GM18498 (cell line): ENCODE data around the gene ZNF530.

Experiments
- ATAC-seq: cut with Tn5 transposase; IDR thresholded peaks from one replicate; pipeline ENCODE4 v1.9.1; 2021; ENCODE audit warnings: mild to moderate bottlenecking, moderate library complexity; ENCODE audit not compliant: unreplicated experiment

ZNF530 gene

GRCh38 chr19:57599761-57600383 is at the start of gene ZNF530:
TSS of gene ZNF530 (plus strand) at chr19:57599885. CDS start at chr19:57604346, 4,461 bp downstream.
- peak; percentile 94 for ATAC-seq

GRCh38 chr19:57552432-57552831 is 47.3 kb upstream of the ZNF530 start:
- no peak for ATAC-seq

DNA sequence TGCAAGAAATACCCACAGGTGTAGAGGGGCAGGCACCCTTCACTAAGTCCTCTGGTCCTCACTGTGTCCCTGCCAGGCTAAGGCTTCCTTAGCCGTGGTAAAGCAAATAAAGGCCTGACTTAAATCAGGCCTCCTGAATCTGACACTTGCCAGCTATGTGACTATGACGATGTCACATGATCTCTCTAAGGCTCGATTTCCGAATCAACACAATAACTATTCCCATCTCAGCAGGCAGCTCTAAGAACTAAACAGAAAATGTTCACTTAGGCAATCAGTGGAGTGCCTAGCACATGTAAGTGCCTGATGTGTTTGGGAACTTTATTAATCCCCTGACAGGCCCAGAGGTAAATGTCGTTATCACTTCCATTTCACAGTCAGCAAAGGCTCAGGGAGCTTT is 42.0 kb upstream of the ZNF530 start:
- ATAC-seq = no peak

DNA sequence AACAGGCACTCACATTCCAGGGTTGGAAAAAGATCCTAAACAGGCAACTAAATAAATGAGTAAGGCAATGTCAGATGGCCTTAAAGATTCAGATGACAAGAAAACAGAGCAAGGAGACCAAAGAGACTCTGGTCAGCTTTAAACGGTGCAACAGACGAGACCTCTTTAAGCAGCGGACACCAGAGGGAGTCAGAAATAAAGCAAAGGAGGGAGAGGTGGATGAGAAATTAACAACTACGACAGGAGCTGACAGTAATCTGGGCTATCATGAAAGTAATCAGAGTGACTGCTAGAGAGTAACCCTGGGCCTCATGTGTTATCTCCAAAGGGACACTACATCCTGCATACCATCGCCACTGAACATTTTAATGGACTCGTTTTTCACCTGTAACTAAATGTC is 41.2 kb upstream of the ZNF530 start:
- no peak for ATAC-seq

- peak; percentile 25 for ATAC-seq
Observed at GRCh38 chr19:57559008-57559403, 40.7 kb upstream of the ZNF530 start.

- ATAC-seq = peak; percentile 97
Observed at GRCh38 chr19:57559404-57560025, 40.2 kb upstream of the ZNF530 start, which contains the start of gene ZNF550. TSS of gene ZNF550 (minus strand) at chr19:57559863. CDS start at chr19:57559682, 181 bp downstream.

- ATAC-seq = peak; percentile 14
Observed at GRCh38 chr19:57560049-57560491, 39.6 kb upstream of the ZNF530 start.

DNA sequence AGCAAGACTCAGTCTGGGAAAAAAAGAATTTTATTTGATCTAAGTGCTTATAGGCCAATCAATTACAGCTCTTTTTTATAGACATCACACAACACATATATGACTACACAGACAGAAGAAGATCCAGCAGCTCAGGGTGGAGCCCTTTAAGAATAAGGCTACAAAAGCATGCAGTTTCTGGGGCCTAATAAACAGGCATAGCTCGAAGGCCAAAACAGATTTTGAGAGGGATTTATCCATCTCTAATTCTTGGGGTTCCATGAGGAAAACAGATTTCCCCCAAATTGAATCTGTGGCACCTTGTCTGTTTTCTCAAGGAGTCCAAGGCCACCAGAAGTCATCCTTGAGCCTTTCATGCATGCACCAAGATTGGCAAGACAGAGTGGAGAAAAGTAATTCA is 36.1 kb upstream of the ZNF530 start:
- no peak for ATAC-seq

GRCh38 chr19:57566396-57567265 is 33.1 kb upstream of the ZNF530 start:
- no peak for ATAC-seq

DNA sequence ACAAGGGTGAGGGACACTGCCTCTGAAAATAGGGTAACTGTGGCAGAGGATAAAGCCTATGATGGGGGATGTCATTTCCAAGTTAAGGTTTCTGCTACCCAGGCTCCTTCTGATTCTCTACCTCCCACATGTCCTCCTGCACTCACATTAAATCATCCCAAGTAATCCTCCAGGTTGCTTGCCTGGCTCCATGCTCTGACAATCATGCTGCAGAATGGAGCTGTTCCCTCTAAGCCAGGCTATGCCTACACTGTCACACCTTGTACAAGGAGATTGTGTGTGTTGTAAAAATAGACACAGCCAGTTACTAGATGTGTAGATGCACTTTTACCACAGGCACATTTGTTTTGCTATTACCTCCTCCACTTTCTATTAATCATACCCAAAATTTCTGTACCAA is 29.0 kb upstream of the ZNF530 start:
- no peak for ATAC-seq

DNA sequence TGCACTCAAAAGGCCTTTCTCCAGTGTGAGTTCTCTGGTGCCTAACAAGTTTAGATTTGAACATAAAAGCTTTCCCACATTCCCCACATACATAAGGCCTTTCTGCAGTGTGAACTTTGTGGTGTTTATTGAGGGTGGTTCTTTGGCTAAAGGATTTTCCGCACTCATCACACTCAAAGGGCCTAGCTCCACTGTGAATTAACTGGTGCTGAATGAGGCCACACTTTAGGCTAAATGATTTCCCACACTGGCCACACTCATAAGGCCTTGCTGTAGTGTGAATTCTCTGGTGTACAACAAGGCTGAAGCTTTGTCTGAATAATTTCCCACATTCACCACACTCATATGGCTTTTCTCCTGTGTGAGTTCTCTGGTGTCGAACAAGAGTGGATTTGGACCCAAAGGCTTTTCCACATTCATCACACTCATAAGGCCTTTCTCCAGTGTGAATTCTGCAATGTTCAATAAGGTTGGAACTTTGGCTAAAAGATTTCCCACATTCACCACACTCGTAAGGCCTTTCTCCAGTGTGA is 27.2 kb upstream of the ZNF530 start:
- no peak for ATAC-seq

GRCh38 chr19:57576661-57577060 is 23.0 kb upstream of the ZNF530 start:
- ATAC-seq = no peak

- peak; percentile 93 for ATAC-seq
Observed at GRCh38 chr19:57578487-57579205, 21.0 kb upstream of the ZNF530 start, which contains the start of gene ZNF416. TSS of gene ZNF416 (minus strand) at chr19:57578911. CDS start at chr19:57578704, 207 bp downstream.

GRCh38 chr19:57583104-57583520 is 16.6 kb upstream of the ZNF530 start:
- no peak for ATAC-seq

GRCh38 chr19:57583521-57584416 is 15.9 kb upstream of the ZNF530 start, which contains the start of gene ZIK1:
TSS of gene ZIK1 (plus strand) at chr19:57584145. CDS start at chr19:57584357, 212 bp downstream.
- ATAC-seq = peak; percentile 89

GRCh38 chr19:57587529-57587928 is 12.2 kb upstream of the ZNF530 start:
- ATAC-seq = no peak

DNA sequence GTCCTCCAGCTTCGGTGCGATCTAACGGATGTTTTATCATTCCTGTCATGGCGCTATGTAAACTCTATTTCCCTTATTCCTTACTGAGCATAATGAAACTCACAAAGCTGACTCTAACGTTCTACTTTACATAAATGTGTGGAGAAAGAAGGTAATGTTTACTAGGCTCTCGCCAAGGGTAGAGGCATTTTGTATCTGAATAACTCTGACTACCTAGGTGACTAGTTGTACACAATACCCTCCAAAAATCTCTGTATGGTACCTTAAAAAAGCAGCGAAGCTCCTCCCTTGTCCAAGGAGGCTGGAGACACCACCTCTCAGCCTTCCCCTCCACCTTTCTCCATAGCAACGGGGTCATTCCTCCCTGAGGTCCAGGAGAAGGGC is 316 bp upstream of the ZNF530 start:
- no peak for ATAC-seq

GRCh38 chr19:57606931-57607330 is 7.2 kb downstream of the ZNF530 start:
- ATAC-seq = no peak

DNA sequence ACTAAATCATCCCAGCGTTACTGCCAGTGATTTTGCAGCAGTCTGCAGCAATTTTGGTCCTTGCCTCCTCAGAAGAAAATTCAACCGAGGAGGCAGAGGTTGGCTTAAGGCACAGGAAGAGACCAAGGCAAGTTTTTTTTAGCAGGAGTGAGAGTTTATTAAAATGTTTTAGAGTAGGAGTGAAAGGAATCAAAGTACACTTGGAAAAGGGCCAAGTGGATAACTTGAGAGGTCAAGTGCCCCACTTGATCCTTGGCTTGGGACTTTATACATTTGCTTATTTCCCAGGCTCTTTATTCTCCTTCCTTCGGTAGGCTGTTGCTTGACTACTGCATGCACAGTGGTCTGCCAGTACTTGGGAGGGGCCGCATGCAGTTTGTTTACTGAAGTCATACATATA is 11.4 kb downstream of the ZNF530 start:
- ATAC-seq = no peak
